GM11168 (cell line): Measurements from ENCODE around the gene SLC35F6.
"Not testable (repeated sequence)": the region's sequence is repeated elsewhere in the genome, so short reads cannot be mapped to it uniquely, and the experiment has no call there.

Experiments
- in situ Hi-C: fragments of 300-500 bp; cut with MboI; formaldehyde crosslinking; loops from one replicate; pipeline ENCODE4 v1.12.0; 2022; ENCODE audit warnings: low sequenced_read_pairs; ENCODE audit not compliant: unreplicated experiment

Gene SLC35F6

GRCh38 chr2:26812731-26813130, 48.6 kb downstream of the SLC35F6 start:
- in situ Hi-C loops: no loop called here

- in situ Hi-C loops: not testable (repeated sequence)
Measured at GRCh38 chr2:26814072-26814765, 50.1 kb downstream of the SLC35F6 start.

GRCh38 chr2:26816893-26817292, 52.8 kb downstream of the SLC35F6 start:
- in situ Hi-C loops: no loop called here

- in situ Hi-C loops: no loop called here
Measured at GRCh38 chr2:26818255-26818654, 54.2 kb downstream of the SLC35F6 start.

- in situ Hi-C loops: no loop called here
Measured at GRCh38 chr2:26818972-26819371, 54.9 kb downstream of the SLC35F6 start.

- in situ Hi-C loops: no loop called here
Measured at GRCh38 chr2:26820932-26821331, 56.8 kb downstream of the SLC35F6 start.

GRCh38 chr2:26822877-26823276, 58.8 kb downstream of the SLC35F6 start:
- in situ Hi-C loops: no loop called here
